HepG2 (cell line): ENCODE data around the gene NDUFB11. TPM values are rescaled to one million over a fixed set of nuclear protein-coding genes. Genes with fewer than 3 reads are reported as not detected.

ENCODE experiments used
- ASH2L ChIP-seq: fragments of 300-600, 200-600 bp; sonication (generic); IDR thresholded peaks from 2 replicates; pipeline ENCODE4 v1.7.0; 2017; ENCODE audit warnings: low read depth, mild to moderate bottlenecking, moderate library complexity, mixed read lengths, low read length; ENCODE audit not compliant: insufficient read length
- ATF4 ChIP-seq, 2 experiments: fragments of 450-650 bp in 1 of 2; sonication (generic) in 1 of 2; formaldehyde crosslinking; IDR thresholded peaks; 2 replicates each; pipeline versions ENCODE4 v1.5.0 to v1.8.0; 2020 to 2022; ENCODE audit warnings: mild to moderate bottlenecking in 1 of 2, missing genetic modification reagents in 1 of 2
- CEBPZ ChIP-seq: IDR thresholded peaks from 2 replicates; pipeline ENCODE4 v1.6.1; 2012; ENCODE audit warnings: low read length, improper control_type of control experiment
- CENPX ChIP-seq: sonication (generic); formaldehyde crosslinking; IDR thresholded peaks from 2 replicates; pipeline ENCODE4 v1.9.0; 2021; ENCODE audit warnings: mild to moderate bottlenecking, missing genetic modification reagents, moderate library complexity
- DDIT3 ChIP-seq: sonication (generic); formaldehyde crosslinking; IDR thresholded peaks from 2 replicates; pipeline ENCODE4 v1.4.0; 2020; ENCODE audit warnings: mild to moderate bottlenecking, missing genetic modification reagents
- HMGXB4 ChIP-seq, 2 experiments: sonication (generic) in 1 of 2; formaldehyde crosslinking in 1 of 2; IDR thresholded peaks; 2 replicates each; pipeline versions ENCODE4 v1.4.0 to v1.6.1; 2018 to 2020; ENCODE audit warnings: missing genetic modification reagents in 2 of 2, borderline replicate concordance in 1 of 2, low read depth in 1 of 2, mild to moderate bottlenecking in 1 of 2, missing biosample characterization in 1 of 2
- HNRNPUL1 ChIP-seq: fragments of 200-400 bp; formaldehyde crosslinking; IDR thresholded peaks from 2 replicates; pipeline ENCODE4 v1.6.1; 2017; ENCODE audit warnings: low read depth, mild to moderate bottlenecking, low read length, moderate library complexity
- HOXA7 ChIP-seq: sonication (generic); formaldehyde crosslinking; IDR thresholded peaks from 2 replicates; pipeline ENCODE4 v1.8.1; 2022; ENCODE audit warnings: mild to moderate bottlenecking, missing genetic modification reagents, moderate library complexity
- KDM2A ChIP-seq: sonication (generic); formaldehyde crosslinking; IDR thresholded peaks from 2 replicates; pipeline ENCODE4 v1.4.0; 2020; ENCODE audit warnings: low read depth, missing genetic modification reagents, borderline replicate concordance
- KMT2A ChIP-seq: sonication (generic); formaldehyde crosslinking; IDR thresholded peaks from 2 replicates; pipeline ENCODE4 v1.4.0; 2020; ENCODE audit warnings: missing genetic modification reagents
- KMT2B ChIP-seq: IDR thresholded peaks from 2 replicates; pipeline ENCODE4 v1.6.1; 2016; ENCODE audit warnings: missing genetic modification reagents, missing compliant biosample characterization
- MAF1 ChIP-seq: sonication (generic); formaldehyde crosslinking; IDR thresholded peaks from 2 replicates; pipeline ENCODE4 v1.5.0; 2020; ENCODE audit warnings: missing genetic modification reagents, borderline replicate concordance
- NR0B2 ChIP-seq: sonication (generic); formaldehyde crosslinking; IDR thresholded peaks from 2 replicates; pipeline ENCODE4 v1.4.0; 2020; ENCODE audit warnings: mild to moderate bottlenecking, missing genetic modification reagents
- PBX3 ChIP-seq: sonication (generic); formaldehyde crosslinking; IDR thresholded peaks from 2 replicates; pipeline ENCODE4 v1.8.1; 2023; ENCODE audit warnings: missing genetic modification reagents, inconsistent platforms, borderline replicate concordance
- RFX5 ChIP-seq: IDR thresholded peaks from 2 replicates; pipeline ENCODE4 v1.6.1; 2011; ENCODE audit warnings: low read depth, low read length, improper control_type of control experiment
- SRSF1 ChIP-seq: fragments of 200-400 bp; formaldehyde crosslinking; optimal IDR thresholded peaks from 2 replicates; pipeline ENCODE3; 2017; ENCODE audit warnings: mild to moderate bottlenecking, low read depth, low read length, moderate library complexity
- ZNF337 ChIP-seq: sonication (generic); formaldehyde crosslinking; IDR thresholded peaks from 2 replicates; pipeline ENCODE4 v1.5.1; 2020; ENCODE audit warnings: missing genetic modification reagents, low read depth, mild to moderate bottlenecking, borderline replicate concordance
- ZNF569 ChIP-seq: sonication (generic); formaldehyde crosslinking; IDR thresholded peaks from 2 replicates; pipeline ENCODE4 v1.5.0; 2020; ENCODE audit warnings: mild to moderate bottlenecking, missing genetic modification reagents, moderate library complexity, borderline replicate concordance
- ZSCAN20 ChIP-seq: sonication (generic); formaldehyde crosslinking; IDR thresholded peaks from 2 replicates; pipeline ENCODE4 v1.4.0; 2020; ENCODE audit warnings: missing genetic modification reagents, mild to moderate bottlenecking, borderline replicate concordance
- polyA plus RNA-seq, 8 experiments: library from polyadenylated mRNA; depleted of rRNA in 3 of 8; stranded (reverse) in 7 of 8; unstranded in 1 of 8; fragments of >200 nt; fragmentation: Illumina TruSeq in 4 of 8; extraction: Trizol in 4 of 8; gene quantifications; 2 replicates each; pipeline versions ENCODE4 v1.2.1 to v1.2.3, GENCODE V29; 2011 to 2016; ENCODE audit warnings: low read depth in 4 of 8, missing spikeins in 1 of 8, mixed read lengths in 1 of 8; ENCODE audit not compliant: insufficient read depth in 1 of 8
- total RNA-seq, 5 experiments: library from RNA; depleted of rRNA; stranded (reverse); fragments of >200 nt; fragmentation: Illumina TruSeq; extraction: Trizol; gene quantifications; 2 replicates each; pipeline ENCODE4 v1.2.3, GENCODE V29; 2016; ENCODE audit warnings: low read depth in 1 of 5

NDUFB11 gene
- total and polyA plus RNA-seq, 2 of the 13 experiments (the other 11 are each of a cell fraction or from before 2014, with no cell fraction given): 46.6 to 100 TPM

- TF ChIP-seq HMGXB4 (CRISPR knock-in tag; IDR thresholded peaks at IDR 0.05; ENCODE audit: borderline replicate concordance in 1 of 2, low read depth in 1 of 2): no peak
- no peak for TF ChIP-seq HNRNPUL1
- no peak for TF ChIP-seq DDIT3 (CRISPR knock-in tag)
- peak; percentile 56 for TF ChIP-seq ASH2L
- no peak for TF ChIP-seq NR0B2
- peak; percentile 31; the same call in 1 of the 2 replicates for TF ChIP-seq PBX3 (CRISPR knock-in tag)
- no peak for TF ChIP-seq KMT2A (CRISPR knock-in tag)
- TF ChIP-seq SRSF1: no peak
- no peak for TF ChIP-seq CENPX (CRISPR knock-in tag)
- peak; percentile 24; the same call in 1 of the 2 replicates for TF ChIP-seq RFX5
- no peak for TF ChIP-seq ATF4 (CRISPR knock-in tag; IDR thresholded peaks at IDR 0.05)
- TF ChIP-seq KMT2B (CRISPR knock-in tag): peak; percentile 35; the same call in 1 of the 2 replicates
- TF ChIP-seq MAF1 (CRISPR knock-in tag): no peak
- no peak for TF ChIP-seq ZNF337
- TF ChIP-seq CEBPZ: peak; percentile 95
- TF ChIP-seq ZSCAN20 (CRISPR knock-in tag): no peak
- TF ChIP-seq KDM2A (CRISPR knock-in tag): peak; percentile 35; the same call in 1 of the 2 replicates
- TF ChIP-seq ZNF569 (CRISPR knock-in tag): no peak
- no peak for TF ChIP-seq HOXA7 (CRISPR knock-in tag)
Observed at GRCh38 chrX:47129157-47129898, 15.2 kb downstream of the NDUFB11 start (continued).
